GM10266 (cell line): ENCODE measurements around the gene LEAP2.

Experiments used
- DNase-seq: peaks from one replicate; pipeline ENCODE4 v3.0.0; 2012; ENCODE audit errors: extremely low spot score
- TF ChIP-seq, protein P1 (sequence below): IDR thresholded peaks from 2 replicates; pipeline ENCODE4 v1.5.1; 2012; ENCODE audit warnings: mild to moderate bottlenecking, low read depth; ENCODE audit not compliant: control insufficient read depth, insufficient read depth; ENCODE audit errors: missing control alignments

LEAP2 gene

DNA sequence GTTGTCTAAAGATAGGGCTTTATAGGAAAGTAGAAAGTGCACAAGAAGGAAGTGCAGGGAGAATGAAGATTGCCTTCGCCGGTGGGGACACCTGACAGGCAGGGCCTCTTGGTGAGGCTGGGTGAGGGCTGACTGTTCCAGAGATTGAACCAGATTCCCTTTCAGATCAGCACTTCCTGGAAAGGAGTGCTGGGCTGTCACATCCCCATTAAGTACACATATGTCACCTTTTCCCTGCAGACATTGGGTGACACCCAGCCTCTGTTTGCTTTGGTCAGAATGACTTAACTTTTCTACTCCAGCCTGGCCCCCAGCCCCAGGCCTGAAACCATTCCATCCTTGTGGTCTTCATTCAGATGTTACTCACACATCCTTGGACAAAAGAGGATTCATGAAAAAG, 35.6 kb upstream of the LEAP2 start:
- TF ChIP-seq, protein P1, sequence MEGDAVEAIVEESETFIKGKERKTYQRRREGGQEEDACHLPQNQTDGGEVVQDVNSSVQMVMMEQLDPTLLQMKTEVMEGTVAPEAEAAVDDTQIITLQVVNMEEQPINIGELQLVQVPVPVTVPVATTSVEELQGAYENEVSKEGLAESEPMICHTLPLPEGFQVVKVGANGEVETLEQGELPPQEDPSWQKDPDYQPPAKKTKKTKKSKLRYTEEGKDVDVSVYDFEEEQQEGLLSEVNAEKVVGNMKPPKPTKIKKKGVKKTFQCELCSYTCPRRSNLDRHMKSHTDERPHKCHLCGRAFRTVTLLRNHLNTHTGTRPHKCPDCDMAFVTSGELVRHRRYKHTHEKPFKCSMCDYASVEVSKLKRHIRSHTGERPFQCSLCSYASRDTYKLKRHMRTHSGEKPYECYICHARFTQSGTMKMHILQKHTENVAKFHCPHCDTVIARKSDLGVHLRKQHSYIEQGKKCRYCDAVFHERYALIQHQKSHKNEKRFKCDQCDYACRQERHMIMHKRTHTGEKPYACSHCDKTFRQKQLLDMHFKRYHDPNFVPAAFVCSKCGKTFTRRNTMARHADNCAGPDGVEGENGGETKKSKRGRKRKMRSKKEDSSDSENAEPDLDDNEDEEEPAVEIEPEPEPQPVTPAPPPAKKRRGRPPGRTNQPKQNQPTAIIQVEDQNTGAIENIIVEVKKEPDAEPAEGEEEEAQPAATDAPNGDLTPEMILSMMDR: no peak
- no peak for DNase-seq

DNA sequence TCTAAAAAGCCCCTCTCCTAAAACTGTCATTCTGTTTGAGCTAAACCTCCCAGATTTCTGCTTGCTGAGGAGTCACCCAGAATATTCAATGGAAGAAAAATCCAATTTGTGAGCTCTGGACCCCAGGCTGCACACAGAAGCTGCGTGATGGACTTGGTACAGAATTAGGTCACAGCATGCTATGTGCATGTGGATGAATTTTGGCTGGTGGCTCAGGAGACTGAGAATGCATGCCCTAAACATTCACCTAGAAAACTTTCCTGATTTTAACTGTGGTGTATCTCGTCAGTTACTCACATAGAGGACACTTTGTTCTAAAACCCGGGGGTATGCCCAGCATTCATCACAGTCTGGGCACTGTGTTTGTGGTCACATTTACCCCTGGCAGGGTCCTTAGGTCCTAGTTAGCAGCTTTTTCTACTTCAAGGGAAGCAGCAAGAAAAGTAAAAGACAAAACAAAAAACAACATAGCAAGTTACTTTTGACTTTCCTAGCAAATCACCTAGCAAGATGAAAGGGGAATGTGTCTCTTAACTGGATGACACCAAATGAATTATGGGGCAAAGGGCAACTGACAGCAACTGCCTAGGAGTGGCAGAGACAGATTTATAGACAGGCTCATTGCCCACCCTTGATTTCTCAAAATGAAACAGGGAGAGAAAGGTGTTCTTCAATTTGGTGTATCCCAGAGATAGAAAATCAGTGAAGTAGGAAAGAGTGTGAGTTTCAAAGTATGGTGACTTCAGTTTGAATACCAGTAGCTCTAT, 34.8 kb upstream of the LEAP2 start:
- TF ChIP-seq, protein P1: no peak
- DNase-seq: no peak

DNA sequence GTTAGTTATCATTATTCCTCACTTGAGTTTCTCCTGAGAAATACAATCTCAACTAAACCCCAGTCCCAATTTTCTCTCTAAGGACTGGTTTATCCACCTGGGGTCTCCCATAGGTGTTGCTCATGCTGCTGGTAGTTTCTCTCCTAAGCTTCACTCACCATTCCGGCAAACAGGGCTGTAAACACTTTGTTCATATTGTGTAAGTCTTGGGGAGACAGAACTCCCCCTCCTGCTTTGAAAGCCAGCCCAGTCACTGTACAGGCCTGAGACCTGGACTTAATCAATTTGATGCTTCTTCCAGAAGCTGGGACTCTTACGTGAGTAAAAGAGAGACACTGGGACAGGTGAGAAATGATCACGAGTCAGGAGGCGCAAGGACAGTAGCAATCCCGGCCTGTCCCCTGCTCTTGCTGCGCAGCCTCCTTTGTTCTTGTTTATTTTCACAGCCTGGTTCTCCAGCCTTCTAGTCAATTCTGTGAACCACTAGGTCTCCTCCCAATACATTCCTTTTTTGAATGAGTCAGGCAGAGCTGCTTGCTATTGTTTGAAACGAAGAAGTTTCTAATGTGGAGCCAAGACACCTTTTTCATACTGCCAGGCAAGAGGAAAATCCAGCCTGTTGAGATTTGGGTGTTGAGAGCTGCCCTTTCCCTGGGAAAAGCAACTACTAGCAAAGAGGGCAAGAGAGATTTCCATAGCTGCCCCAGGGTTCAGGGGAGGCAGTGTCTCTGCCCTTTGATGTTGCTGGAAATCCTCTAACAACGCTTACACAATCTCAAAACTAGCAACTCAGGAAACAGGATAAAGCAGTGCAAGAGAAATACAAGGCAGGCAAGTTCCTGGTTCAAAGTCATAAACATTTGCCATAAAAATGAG, 33.8 kb upstream of the LEAP2 start:
- TF ChIP-seq, protein P1: no peak
- no peak for DNase-seq

DNA sequence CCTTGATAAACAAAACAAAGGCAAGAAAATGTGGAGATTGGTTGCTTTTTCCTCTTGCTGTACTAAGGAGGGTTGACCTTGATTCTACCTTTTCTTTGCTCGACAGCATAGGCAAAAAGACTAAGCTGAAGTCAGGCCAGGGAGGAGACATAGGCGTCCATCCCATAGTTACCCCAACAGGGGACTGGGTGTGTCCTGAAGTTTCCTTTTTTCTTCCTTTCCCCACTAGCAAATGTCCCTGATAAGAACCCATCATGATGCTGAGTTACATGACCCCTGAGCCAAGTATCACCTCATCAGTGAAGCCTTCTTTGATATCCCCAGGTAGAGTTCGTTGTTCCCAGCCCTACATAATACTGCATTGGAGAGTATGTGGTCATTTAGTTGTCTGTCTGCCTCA, 33.2 kb upstream of the LEAP2 start:
- DNase-seq: no peak
- TF ChIP-seq, protein P1: no peak

DNA sequence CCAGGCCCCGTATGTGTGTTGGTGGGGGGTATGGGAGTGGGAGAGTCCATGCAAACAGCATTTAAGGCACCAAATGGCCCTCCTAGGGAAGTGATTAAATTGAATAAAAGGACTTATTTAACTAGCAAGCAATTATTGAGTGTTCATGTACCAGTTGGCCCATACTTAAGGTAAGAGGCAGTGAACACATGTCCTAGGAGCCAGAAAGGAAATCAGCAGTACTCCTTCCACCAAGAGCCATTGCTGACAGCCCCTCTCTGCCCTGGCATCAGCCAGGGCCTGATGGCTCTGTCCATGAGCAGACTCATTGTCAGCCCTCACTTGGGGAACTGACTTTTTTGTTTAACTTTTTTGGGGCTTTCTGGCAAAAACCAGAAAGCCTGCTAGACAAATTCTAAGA, 32.6 kb upstream of the LEAP2 start:
- TF ChIP-seq, protein P1: no peak
- DNase-seq: no peak

DNA sequence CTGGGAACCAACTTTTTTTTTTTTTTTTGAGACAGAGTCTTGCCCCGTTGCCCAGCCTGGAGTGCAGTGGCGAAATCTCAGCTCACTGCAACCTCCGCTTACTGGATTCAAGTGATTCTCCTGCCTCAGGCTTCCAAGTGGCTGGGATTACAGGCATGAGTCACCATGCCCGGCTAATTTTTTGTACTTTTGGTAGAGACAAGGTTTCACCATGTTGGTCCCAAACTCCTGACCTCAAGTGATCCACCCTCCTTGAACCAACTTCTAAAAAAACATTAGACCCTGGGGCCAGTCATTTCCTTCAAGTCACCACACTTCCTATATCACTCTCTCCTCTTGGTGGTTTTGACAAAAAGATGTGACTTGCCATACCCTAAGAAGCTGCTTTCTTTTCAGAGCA, 32.2 kb upstream of the LEAP2 start:
- TF ChIP-seq, protein P1: no peak
- no peak for DNase-seq

DNA sequence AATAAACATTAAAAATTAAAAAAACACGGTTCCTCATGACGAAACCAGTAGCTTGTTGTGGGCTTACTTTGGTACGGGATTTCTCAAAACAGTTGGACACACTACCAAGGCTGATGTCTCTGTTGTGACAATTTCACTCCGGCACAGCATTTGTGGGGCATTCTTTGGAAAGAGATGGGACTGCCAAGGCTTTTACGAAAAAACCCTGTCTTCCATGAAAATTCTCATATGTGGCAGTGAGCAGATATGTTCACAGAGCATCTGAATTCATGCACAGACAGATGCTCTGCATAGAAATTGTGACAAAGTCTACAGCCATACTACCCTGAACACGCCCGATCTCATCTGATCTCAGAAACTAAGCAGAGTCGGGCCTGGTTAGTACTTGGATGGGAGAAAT, 25.2 kb upstream of the LEAP2 start:
- no peak for DNase-seq
- TF ChIP-seq, protein P1: no peak
